Keratinocyte (primary cell): ENCODE data around the gene PGAP1. TPM values are rescaled to one million over a fixed set of nuclear protein-coding genes. Genes with fewer than 3 reads are reported as not detected.

Experiments
- DNase-seq: peaks from one replicate; pipeline ENCODE4 v3.0.0-alpha.2; 2011; ENCODE audit warnings: low read depth, missing footprints, low spot score
- FAIRE-seq: peaks from 2 replicates; lab custom pipeline; 2011; peaks lifted over from hg19 to GRCh38; lab: Jason Lieb, UNC
- H2AFZ ChIP-seq: 2 replicates; pipeline ENCODE4 v1.6.0; 2012; ENCODE audit warnings: low read length, control low read depth, inconsistent platforms; ENCODE audit not compliant: control insufficient read depth
- H3K27ac ChIP-seq: 2 replicates; pipeline ENCODE4 v1.5.1; 2011; ENCODE audit warnings: low read length; ENCODE audit not compliant: control insufficient read depth, insufficient read depth
- H3K27me3 ChIP-seq: 3 replicates; pipeline ENCODE4 v1.6.0; 2011; ENCODE audit warnings: low read length; ENCODE audit not compliant: control insufficient read depth, insufficient read depth; ENCODE audit errors: extremely low read depth
- H3K36me3 ChIP-seq, 2 experiments: 2 replicates in 1 of 2; 3 replicates in 1 of 2; pipeline ENCODE4 v1.5.1; 2011; ENCODE audit warnings: low read length in 2 of 2, mild to moderate bottlenecking in 1 of 2; ENCODE audit not compliant: control insufficient read depth in 2 of 2, insufficient read depth in 2 of 2; ENCODE audit errors: extremely low read depth in 1 of 2
- H3K4me1 ChIP-seq: 3 replicates; pipeline ENCODE4 v1.5.1; 2011; ENCODE audit warnings: low read length; ENCODE audit not compliant: control insufficient read depth, insufficient read depth; ENCODE audit errors: extremely low read depth
- H3K4me2 ChIP-seq: 3 replicates; pipeline ENCODE4 v1.6.0; 2011; ENCODE audit warnings: low read depth, low read length; ENCODE audit not compliant: control insufficient read depth, insufficient read depth; ENCODE audit errors: extremely low read depth
- H3K4me3 ChIP-seq, 3 experiments: fragments of 200-600 bp in 1 of 3; sonication (generic) in 1 of 3; 2 replicates in 2 of 3; 3 replicates in 1 of 3; pipeline ENCODE4 v1.5.1; 2011 to 2016; ENCODE audit warnings: low read length in 3 of 3, mild to moderate bottlenecking in 3 of 3, control low read depth in 2 of 3, inconsistent platforms in 1 of 3, low read depth in 1 of 3, mixed read lengths in 1 of 3, mixed run types in 1 of 3, moderate library complexity in 1 of 3; ENCODE audit not compliant: control insufficient read depth in 2 of 3, insufficient read depth in 2 of 3; ENCODE audit errors: extremely low read depth in 1 of 3
- H3K79me2 ChIP-seq: 2 replicates; pipeline ENCODE4 v1.6.0; 2012; ENCODE audit warnings: low read length; ENCODE audit not compliant: control insufficient read depth, insufficient read depth
- H3K9ac ChIP-seq: 3 replicates; pipeline ENCODE4 v1.6.0; 2011; ENCODE audit warnings: low read length; ENCODE audit not compliant: control insufficient read depth, insufficient read depth; ENCODE audit errors: extremely low read depth
- H3K9me1 ChIP-seq: 3 replicates; pipeline ENCODE4 v1.6.0; 2011; ENCODE audit warnings: low read length; ENCODE audit not compliant: control insufficient read depth, insufficient read depth; ENCODE audit errors: extremely low read depth
- H3K9me3 ChIP-seq: 2 replicates; pipeline ENCODE4 v1.5.1; 2012; ENCODE audit warnings: low read depth, low read length; ENCODE audit not compliant: control insufficient read depth
- H4K20me1 ChIP-seq: 3 replicates; pipeline ENCODE4 v1.6.0; 2011; ENCODE audit warnings: low read length; ENCODE audit not compliant: control insufficient read depth, insufficient read depth; ENCODE audit errors: extremely low read depth
- CTCF ChIP-seq, 3 experiments: IDR thresholded peaks in 1 of 3; conservative IDR thresholded peaks in 1 of 3; optimal IDR thresholded peaks in 1 of 3; 2 replicates in 2 of 3; 3 replicates in 1 of 3; pipeline versions ENCODE3 to v1.5.1; 2011; ENCODE audit warnings: low read length in 3 of 3, mild to moderate bottlenecking in 3 of 3, moderate library complexity in 2 of 3, control low read depth in 1 of 3, inconsistent platforms in 1 of 3; ENCODE audit not compliant: insufficient read depth in 2 of 3; ENCODE audit errors: extremely low read depth in 1 of 3
- EZH2 ChIP-seq: IDR thresholded peaks from one replicate; pipeline ENCODE4 v1.6.1; 2012; ENCODE audit warnings: inconsistent platforms, mild to moderate bottlenecking, low read length, moderate library complexity
- dilution Hi-C: fragments of 300-500 bp; cut with MboI; formaldehyde crosslinking; loops from one replicate; pipeline ENCODE4 v1.7.0; 2020; ENCODE audit warnings: low sequenced_read_pairs; ENCODE audit not compliant: extremely low pct_ligation_motif_present
- polyA plus RNA-seq, 5 experiments: library from polyadenylated mRNA; depleted of rRNA in 3 of 5; stranded (reverse) in 3 of 5; stranded (forward) in 1 of 5; unstranded in 1 of 5; fragments of >200 nt; gene quantifications; 1 replicate in 1 of 5; 2 replicates in 3 of 5; 3 replicates in 1 of 5; pipeline versions ENCODE4 v1.2.1 to v1.2.3, GENCODE V29; 2011 to 2012; ENCODE audit warnings: missing spikeins in 2 of 5, low read depth in 1 of 5, low replicate concordance in 1 of 5

The PGAP1 gene
- polyA plus RNA-seq, 1 donor (not counting 4 experiments of a cell fraction or from before 2014, with no cell fraction given) = 7.1 TPM

GRCh38 chr2:196944570-196944969 is 18.1 kb upstream of the PGAP1 start:
- Histone ChIP-seq H3K4me1 (peaks cover 3% of the 10 kb centered on the region), H3K36me3 (no peaks in the 10 kb centered on the region), H3K4me3 (no peak overlapping the region), H3K79me2 (no peaks in the 10 kb centered on the region), H3K9me3 (no peaks in the 10 kb centered on the region), H3K27ac (no peak overlapping the region), H3K27me3 (no peaks in the 10 kb centered on the region), H3K4me2 (no peak overlapping the region), H4K20me1 (no peaks in the 10 kb centered on the region), H3K9me1 (no peaks in the 10 kb centered on the region), H2AFZ (no peak overlapping the region), H3K9ac (no peak overlapping the region)
- DNase-seq = no peak
- dilution Hi-C loops = no loop called here
- TF ChIP-seq EZH2 (no peak), CTCF (optimal IDR thresholded peaks at IDR 0.05 in 1 of 3, IDR thresholded peaks at IDR 0.05 in 1 of 3, conservative IDR thresholded peaks at IDR 0.05 in 1 of 3; ENCODE audit: extremely low read depth in 1 of 3, insufficient read depth in 2 of 3, low read length in 3 of 3) (no peak)
- FAIRE-seq = no peak

- Histone ChIP-seq H3K9me3 (no peaks in the 10 kb centered on the region), H3K27ac (no peak overlapping the region), H3K9me1 (peaks cover 2% of the 10 kb centered on the region), H3K36me3 (no peaks in the 10 kb centered on the region), H3K4me3 (no peak overlapping the region), H3K4me1 (peaks cover 10% of the 10 kb centered on the region), H3K4me2 (no peak overlapping the region), H4K20me1 (no peaks in the 10 kb centered on the region), H3K79me2 (no peaks in the 10 kb centered on the region), H3K9ac (no peak overlapping the region), H3K27me3 (no peaks in the 10 kb centered on the region), H2AFZ (no peak overlapping the region)
- DNase-seq = no peak
- no peak for FAIRE-seq
- no peak for TF ChIP-seq EZH2
- TF ChIP-seq CTCF (optimal IDR thresholded peaks at IDR 0.05 in 1 of 3, IDR thresholded peaks at IDR 0.05 in 1 of 3, conservative IDR thresholded peaks at IDR 0.05 in 1 of 3; ENCODE audit: extremely low read depth in 1 of 3, insufficient read depth in 2 of 3, low read length in 3 of 3) = no peak
- dilution Hi-C loops = no loop called here
Observed at GRCh38 chr2:196941398-196942078, 15.0 kb upstream of the PGAP1 start.
